ENCODE measurements around the gene AMACR.

The AMACR gene

DNA sequence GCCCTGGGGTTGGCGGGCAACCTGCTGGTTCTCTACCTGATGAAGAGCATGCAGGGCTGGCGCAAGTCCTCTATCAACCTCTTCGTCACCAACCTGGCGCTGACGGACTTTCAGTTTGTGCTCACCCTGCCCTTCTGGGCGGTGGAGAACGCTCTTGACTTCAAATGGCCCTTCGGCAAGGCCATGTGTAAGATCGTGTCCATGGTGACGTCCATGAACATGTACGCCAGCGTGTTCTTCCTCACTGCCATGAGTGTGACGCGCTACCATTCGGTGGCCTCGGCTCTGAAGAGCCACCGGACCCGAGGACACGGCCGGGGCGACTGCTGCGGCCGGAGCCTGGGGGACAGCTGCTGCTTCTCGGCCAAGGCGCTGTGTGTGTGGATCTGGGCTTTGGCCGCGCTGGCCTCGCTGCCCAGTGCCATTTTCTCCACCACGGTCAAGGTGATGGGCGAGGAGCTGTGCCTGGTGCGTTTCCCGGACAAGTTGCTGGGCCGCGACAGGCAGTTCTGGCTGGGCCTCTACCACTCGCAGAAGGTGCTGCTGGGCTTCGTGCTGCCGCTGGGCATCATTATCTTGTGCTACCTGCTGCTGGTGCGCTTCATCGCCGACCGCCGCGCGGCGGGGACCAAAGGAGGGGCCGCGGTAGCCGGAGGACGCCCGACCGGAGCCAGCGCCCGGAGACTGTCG, 70.7 kb downstream of the AMACR start:
- H3K4me3 Mint-ChIP-seq, result no peak overlapping the region
- H3K4me1 Mint-ChIP-seq, result peaks cover 14% of the 10 kb centered on the region
- no peak for ATAC-seq
- H3K36me3 Mint-ChIP-seq, result no peaks in the 10 kb centered on the region
- H3K27ac Mint-ChIP-seq, result no peak overlapping the region
- peaks cover 64% of the 10 kb centered on the region for H3K27me3 Mint-ChIP-seq
- H3K9me3 Mint-ChIP-seq, result no peaks in the 10 kb centered on the region

DNA sequence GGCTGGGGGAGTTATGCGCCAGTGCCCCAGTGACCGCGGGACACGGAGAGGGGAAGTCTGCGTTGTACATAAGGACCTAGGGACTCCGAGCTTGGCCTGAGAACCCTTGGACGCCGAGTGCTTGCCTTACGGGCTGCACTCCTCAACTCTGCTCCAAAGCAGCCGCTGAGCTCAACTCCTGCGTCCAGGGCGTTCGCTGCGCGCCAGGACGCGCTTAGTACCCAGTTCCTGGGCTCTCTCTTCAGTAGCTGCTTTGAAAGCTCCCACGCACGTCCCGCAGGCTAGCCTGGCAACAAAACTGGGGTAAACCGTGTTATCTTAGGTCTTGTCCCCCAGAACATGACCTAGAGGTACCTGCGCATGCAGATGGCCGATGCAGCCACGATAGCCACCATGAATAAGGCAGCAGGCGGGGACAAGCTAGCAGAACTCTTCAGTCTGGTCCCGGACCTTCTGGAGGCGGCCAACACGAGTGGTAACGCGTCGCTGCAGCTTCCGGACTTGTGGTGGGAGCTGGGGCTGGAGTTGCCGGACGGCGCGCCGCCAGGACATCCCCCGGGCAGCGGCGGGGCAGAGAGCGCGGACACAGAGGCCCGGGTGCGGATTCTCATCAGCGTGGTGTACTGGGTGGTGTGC, 71.4 kb downstream of the AMACR start, which contains the start of gene RXFP3:
Gene RXFP3, plus strand, starts transcription at position 6 of the 636 bp plus-strand sequence. Its CDS starts 355 bp downstream, at position 361.
- peaks cover 64% of the 10 kb centered on the region for H3K27me3 Mint-ChIP-seq
- no peaks in the 10 kb centered on the region for H3K9me3 Mint-ChIP-seq
- H3K4me1 Mint-ChIP-seq, result peaks cover 14% of the 10 kb centered on the region
- H3K4me3 Mint-ChIP-seq, result no peak within 1 kb of the TSS
- ATAC-seq, result no peak
- H3K36me3 Mint-ChIP-seq, result no peaks in the 10 kb centered on the region
- no peak within 1 kb of the TSS for H3K27ac Mint-ChIP-seq
